Measurements from ENCODE around the gene DYRK4.

DNA sequence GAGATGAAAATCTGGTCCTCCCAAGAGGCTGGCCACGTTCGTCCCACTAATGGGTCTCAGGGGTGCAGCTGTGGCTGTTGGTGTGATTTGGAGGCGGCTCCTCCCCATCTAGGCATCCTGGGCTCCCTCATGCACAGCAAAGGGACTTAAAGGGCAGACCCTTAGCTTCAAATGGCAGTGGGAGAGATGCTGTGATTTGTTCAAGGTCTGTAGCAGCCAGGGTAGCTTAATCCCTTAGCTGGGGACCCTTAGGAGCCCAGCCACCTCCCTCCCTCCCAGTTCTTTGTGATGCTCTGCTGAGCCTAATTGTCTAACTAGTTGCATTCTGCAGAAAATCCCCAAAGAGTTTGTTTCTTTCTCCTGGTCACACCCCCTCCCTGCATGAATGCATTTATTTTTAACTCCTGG is 18.3 kb downstream of the DYRK4 start:
- no peak for TF ChIP-seq POLR2A (IDR thresholded peaks at IDR 0.05)
- TF ChIP-seq, protein P1, sequence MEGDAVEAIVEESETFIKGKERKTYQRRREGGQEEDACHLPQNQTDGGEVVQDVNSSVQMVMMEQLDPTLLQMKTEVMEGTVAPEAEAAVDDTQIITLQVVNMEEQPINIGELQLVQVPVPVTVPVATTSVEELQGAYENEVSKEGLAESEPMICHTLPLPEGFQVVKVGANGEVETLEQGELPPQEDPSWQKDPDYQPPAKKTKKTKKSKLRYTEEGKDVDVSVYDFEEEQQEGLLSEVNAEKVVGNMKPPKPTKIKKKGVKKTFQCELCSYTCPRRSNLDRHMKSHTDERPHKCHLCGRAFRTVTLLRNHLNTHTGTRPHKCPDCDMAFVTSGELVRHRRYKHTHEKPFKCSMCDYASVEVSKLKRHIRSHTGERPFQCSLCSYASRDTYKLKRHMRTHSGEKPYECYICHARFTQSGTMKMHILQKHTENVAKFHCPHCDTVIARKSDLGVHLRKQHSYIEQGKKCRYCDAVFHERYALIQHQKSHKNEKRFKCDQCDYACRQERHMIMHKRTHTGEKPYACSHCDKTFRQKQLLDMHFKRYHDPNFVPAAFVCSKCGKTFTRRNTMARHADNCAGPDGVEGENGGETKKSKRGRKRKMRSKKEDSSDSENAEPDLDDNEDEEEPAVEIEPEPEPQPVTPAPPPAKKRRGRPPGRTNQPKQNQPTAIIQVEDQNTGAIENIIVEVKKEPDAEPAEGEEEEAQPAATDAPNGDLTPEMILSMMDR (IDR thresholded peaks at IDR 0.05) = no peak
